CD4-positive, alpha-beta T cell treated with Interferon alpha-2 for 1 hour (primary cell): ENCODE measurements around the gene LSAMP.

Source experiments
- DNase-seq, 2 donors: peaks; one replicate each; pipeline ENCODE4 v3.0.0-alpha.2; 2020 to 2022

LSAMP gene

DNA sequence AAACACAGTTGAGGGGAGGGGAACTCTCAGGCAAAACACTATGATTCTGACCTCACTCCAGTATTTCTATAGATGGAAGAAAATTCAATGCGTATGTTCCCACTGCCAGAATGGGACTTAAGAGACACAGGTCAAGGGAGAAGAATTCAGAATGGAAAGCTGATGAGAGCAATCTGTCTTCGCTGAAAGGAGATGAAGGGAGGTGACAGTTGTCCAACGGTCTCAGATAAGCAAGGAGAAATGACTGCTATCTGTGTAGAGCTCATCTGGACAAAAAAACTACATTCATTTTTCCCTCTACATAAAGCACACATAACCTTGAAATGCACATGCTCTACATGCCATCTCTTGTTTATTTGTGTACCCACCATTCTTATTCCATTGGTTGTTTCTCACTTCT is 405.1 kb downstream of the LSAMP start:
- DNase-seq, result no peak

DNA sequence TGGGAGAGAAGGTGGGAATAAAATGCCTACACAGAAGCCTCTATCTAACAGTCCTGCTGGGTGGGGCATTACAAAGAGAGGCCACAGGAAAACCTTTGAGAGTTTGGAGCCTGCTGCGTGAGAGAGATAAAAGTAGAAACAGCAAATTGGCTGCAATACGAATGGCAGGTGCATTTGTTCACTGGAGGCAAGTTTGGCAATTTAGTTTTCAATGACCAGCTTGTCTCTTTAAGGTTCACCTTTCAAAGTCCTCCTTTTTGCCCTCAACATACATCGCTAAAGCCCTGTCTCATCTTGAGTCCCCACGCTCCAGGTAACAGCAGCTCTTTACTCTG is 405.7 kb downstream of the LSAMP start:
- no peak for DNase-seq

DNA sequence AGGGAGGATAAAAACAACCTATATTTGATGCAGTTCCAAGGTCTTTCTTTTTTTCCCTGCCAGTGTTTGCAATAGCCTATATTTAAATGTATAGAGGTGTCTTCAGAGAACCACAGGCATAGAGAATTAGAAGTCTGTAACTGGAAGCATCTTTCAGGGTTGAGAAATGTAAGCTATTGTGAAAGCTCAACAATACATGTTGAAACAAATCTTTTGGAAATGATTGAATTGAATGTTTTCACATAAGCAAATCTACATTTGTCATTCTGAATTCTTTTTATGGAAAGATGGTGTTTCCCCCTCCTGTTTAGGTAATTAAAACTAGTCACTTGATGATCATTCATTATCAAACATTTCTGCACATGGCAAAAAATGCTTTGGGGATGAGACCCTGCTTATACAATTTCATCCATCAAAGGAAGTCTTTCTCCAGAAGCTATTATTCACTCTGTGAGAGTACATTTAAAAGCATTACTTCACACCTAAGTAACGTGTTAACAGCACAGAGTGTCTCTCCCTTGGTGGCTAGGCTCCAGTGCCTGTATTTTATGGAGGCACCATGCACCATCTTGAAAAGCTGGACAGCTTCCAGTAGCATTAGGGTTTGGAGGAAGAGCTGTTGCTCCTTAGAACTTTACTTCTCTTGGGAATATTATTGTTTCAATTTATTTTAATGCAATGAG is 406.2 kb downstream of the LSAMP start:
- DNase-seq, result no peak

DNA sequence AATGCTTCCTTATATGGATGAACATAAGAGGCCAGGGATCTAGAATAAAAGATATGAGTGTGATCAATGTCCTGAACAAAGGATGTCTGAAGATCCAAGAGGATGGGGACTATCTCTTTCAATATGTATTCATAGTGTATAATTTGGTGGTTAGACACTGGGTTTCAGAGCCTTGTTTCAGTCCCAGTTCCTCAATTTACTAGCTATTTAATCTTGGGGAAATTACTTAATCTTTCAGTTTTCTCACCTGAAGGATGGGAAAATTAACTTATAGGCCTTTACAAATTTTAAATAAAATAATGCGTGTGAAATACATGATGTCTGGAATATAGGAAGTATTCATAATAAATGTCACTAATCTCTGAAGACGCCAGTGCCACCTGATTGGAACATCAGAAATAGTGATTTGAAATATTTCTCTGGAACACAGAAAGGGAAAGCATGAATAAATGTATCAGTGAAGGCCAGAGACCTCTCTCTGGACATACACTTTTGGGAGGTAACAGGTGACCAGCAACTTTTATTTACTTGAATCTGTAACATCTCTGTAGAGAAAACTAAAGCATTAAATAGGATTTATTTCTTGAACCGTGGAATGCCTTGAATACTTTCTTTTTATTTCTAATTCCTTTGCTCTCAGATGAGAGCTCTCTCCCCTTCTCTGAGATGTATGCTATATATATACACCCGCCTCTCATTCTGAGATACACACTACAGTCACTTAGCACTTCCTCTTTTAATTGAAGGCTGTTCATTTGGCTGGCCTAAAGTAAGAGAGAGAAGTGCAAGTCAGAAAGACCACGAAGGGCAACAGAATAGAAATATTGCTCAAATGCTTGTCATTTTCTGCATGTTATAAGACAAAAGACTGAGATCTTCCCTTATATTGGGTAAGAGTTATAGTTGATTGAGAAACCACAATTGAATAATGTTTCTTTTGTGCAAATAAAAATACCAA is 407.1 kb downstream of the LSAMP start:
- peak in 1 of 2 donors; percentile 2 for DNase-seq

DNA sequence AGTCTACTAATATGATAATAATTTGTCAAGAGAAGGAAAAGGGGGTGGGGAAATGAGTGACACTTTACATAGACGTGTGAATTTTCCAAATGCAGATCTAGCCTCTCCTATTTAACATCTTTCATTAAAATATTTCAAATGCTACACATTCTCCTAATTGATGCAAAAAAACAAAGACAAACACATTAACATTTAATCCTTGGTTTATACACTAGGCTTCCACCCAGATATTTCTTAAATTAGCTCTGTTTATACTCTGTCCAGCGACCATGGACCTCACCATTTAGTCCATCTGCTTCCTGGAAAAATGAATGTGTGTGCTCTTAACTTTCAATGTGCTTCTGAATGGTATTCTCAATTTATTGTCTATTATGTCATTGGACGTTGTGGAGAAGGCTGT is 409.9 kb downstream of the LSAMP start:
- no peak for DNase-seq

DNA sequence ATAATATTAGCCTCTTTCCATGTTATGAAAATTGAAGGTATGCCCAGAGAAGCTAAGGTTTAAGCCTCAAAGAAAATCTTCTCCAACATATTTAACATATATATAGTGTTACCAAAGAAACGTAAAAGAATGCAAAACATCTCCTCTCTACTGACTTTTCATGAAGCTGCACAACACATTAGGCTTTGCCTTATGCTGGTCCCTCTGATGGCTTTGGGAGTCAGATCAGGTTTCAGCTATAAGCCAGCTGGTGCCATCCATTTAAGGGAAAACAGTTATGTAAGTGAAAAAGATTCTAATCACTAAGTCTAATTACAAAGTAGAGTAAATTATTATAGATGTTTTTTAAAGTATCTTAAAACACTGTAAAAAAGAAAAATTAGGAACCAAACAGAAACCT is 410.5 kb downstream of the LSAMP start:
- DNase-seq, result no peak

DNA sequence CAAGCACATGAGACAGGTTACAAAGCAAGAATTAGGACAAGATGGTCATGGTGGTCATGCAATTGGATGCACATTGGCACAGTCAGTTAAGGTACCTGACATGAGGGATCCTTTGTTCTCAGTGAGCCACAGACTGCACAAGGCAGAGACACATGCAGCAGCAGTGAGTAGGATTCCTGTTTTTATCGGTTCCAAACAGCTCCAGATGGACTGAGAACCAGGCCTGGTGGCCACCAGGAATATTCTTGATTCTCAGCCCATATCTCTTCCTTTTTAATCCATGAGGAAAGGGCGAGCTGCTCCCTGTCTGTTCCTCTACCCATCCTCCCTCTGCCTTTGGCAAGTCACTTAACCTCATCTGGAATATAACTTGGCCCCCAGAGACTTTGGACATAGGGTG is 411.2 kb downstream of the LSAMP start:
- no peak for DNase-seq

DNA sequence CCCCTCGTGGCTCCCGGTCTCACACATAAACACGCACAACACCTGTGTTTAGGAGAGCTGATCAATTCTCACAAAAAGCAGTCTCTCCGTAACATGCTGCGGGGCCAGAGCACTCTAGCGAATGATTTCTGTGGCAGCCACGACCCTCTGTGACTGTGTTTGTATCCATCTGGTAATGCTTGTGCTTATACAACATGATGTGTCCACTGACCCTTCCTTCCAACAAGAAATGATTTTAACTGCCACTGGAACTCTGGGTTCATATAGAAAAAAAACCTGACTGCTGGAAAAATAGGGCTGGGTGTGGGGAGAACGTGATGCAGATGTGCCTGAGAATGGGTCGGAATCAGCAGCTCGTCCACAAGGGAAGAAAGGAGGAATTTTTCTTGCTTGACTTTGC is 411.8 kb downstream of the LSAMP start:
- no peak for DNase-seq

DNA sequence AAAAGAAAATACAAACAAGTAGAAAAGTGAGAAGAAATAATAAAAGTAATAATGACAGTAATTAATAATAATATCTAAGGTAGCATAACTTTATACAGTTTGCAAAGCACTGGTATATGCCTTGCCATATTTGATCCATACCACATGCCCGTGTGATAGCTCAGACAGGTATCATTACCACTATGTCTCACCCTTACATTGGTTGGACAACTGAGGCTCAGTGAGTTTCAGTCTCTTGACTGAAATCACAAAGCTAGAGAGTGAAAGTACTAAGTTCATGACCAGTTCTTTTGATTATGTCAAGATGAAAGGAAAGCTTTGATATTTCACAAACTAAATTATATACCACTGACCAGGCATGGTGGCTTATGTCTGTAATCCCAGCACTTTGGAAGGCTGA is 413.1 kb downstream of the LSAMP start:
- DNase-seq, result no peak

DNA sequence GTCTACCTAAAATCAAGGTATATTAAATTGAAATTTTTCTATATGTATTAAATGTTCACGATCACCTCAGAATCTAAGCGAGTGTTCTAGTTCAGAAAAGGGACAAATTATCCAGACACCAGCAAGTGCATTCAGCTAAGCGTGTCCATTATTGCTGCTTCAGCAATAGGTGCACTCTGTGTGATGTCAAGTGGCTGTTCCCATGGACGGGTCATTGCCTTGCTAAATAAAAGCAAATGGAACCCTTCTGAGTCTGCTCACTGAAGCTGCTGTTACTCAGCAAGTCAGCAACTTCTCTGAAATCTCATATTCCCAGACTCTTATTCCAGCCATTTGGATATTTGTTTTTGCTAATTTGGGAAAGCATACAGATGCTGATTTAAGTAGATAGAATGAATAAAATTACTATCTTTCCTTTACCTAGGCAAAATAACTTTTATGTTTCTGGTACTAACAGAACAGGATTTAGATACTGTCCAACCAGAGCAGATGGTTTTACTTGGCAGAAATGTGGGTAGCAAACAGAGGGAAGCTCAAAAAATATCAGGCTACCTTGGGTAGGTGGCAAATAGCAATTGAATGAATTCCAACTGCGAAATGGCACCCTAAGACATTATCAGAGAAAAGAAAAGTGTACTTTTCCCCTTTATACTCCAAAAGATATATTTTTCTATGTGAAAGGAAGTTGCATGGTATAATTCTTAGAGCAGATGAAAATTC is 415.0 kb downstream of the LSAMP start:
- no peak for DNase-seq

DNA sequence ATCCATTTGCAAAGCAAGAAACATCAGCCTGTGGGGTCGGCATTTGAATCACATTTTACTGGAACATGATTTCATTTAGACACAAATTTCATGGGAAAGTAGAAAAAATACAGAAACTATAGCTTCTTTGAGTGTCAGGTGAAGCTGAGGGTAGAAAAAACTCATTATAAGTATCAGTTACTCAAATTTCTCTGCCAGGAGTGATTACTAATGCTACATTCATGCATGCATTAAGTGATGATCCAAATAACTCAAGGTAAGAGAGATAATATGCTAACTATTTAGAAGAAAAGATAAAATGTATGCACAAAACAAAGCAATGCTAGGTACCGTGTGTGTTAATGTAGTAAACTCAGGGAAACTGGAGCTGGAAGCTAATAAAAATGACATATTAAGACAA is 416.0 kb downstream of the LSAMP start:
- DNase-seq, result no peak

DNA sequence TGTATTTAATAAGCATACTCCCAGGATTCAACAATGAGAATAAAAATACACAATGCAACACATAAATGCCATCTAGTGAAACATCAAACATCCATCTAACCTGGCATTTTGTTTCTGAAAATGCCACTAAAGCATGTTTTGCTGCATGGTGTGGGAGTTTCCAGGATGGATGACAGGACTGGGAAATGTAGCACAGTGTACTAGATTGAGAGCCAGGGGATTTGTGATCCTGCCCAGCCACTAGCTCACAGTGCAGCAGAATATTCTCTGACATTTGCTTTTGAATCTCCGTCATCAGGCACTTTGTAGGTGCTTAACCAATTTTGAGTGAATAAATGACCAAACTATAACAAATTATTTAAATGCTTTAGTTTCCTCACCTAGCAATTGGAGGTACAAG is 417.1 kb downstream of the LSAMP start:
- no peak for DNase-seq

DNA sequence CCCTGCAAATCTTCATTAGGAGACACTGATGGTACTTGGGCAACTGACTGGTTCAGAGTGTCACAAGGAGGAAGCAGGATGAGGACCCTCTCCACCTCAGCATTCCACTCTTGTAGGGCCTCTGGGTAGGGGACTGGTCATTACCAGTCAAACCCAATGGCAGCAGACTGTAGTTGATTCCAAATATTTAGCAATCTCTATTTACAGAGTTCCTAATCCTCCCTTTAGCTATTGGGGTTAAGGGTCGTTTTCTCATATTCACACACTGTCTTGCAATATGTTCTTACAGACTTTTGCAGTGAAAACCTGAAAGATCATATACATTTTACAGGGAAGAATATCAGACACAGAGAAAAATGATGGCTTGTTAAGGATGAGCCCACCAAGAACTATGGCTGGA is 424.3 kb downstream of the LSAMP start:
- no peak for DNase-seq

DNA sequence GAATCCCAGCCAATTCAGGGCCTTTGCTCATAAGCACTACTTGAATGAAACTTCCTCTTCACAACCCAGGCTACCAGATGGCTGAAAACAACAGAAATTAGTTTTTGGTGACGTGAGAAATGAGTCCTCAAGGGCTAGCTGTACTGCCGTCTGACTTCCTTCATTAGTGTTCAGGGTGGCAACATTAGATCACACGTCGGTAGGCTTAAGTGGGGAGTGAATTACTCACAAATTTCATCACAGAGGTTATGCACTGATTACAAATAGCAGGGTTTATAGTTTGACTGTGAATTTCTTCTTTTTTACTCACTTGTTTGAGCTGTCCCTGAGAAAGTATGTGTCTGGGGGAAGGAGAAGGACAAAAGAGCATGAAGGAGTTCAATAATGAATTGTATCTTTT is 424.8 kb downstream of the LSAMP start:
- DNase-seq, result no peak

DNA sequence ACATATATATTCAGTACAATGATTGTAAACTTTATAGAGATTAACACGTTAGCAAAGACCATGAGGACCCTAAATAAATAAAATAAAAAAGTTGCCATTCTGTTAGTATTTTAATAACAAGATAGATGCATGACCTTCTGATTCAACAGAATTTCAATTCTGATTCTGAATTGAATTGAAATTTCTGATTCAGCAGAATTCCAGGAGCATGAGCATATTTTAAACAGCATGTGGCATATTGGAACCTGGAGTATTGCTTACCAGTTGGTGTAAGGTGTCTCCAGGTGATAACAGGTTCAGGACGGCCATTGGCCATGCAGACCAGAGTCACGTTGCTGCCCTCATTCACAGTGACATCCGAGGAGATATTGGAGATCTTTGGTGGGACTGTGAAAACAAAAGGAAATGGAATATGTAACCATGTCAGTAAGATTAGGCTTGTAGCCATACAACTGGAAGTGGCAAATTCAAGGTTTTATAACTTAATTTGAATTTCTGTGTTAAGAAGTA is 426.0 kb downstream of the LSAMP start:
- no peak for DNase-seq

DNA sequence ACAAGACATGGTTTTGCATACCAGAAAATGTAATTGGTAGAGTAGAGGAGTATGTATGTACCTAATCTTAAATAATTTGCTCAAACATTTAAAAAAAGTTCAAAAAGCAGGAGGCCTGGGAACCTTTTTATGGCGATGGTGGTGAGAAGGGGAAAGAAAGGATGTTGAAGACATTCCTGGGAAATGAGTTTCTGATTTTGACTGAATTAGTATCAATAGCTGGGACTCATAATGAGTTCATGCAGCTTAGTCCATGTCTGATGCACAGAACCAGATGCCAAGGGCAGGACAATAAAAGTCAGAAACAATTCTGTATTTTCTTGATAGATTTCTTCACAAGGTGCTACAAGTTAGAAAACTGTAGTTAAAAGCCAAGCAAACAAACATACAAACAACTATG is 426.6 kb downstream of the LSAMP start:
- no peak for DNase-seq

DNA sequence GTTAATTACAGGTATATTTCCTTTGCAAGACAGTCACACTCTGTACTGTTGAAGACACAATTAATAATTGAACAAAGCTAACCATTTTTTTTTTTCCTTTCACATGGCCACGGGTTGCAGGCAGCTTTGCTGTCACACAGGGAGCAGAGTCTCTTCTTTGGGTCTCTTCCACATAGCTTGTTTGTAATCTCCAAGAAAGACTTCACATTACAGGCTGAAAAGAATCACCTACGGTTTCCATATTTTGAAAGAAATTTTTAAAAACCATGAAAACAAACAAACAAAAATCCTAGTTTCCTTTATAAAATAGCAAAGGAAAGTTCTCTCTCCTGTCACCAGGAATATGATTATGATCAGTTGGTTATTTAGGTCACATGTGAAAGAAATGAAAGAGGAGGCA is 429.4 kb downstream of the LSAMP start:
- DNase-seq, result no peak

DNA sequence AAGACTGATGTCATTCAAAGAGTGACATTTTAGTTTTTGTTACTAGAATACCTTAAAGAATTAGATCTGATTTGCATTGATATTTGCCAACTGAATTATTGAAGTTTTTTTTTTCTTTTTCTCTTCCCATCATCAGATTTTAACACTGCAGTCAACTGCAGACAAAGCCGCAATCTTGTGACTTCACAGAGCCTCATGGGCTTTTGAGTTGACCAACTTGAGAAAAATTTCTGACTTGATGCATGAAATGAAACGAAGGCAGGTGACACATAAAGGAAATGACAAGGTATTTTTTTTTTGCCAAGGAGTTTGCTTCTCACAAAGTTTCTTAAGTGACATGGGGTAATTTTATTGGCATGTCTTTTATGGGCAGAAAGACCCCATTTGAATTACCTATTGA is 438.3 kb downstream of the LSAMP start:
- DNase-seq, result no peak

DNA sequence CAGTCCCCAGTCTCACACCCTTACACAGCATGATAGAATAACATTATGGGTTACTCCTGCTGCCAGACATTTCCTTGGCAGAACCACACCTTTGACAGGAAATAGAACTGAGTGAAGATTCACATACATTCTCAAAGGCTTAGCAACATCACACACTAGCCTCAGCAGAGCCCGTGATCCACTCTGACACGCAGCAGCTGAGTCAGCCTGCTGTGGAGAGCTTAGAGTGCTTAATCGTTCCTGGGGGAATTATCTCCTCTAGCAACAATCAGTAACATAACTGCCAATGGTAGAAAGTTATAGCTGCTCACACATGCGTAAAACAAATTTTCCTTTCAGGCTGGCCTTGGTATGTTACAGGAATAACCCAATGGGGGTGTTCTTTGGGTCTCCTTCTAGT is 439.9 kb downstream of the LSAMP start:
- no peak for DNase-seq

DNA sequence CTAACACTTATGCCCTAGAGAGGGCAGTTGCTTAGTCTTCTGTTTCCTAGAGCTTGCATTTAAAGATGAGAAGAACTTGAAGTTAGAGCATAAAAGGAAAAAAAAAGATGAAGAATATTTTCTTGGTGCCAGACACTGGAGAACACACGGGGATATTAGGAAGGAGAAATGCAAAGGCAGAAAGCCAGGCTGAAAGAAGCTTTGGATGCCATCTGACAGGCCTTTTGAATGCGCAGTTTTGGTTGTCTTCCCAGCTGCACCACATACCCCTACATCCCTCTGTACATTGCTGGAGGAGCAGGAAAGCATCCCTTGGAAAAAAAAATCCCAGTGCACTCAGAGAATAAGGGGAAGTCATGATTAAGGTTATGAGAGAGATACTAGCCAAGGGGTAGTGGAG is 443.1 kb downstream of the LSAMP start:
- DNase-seq, result no peak

DNA sequence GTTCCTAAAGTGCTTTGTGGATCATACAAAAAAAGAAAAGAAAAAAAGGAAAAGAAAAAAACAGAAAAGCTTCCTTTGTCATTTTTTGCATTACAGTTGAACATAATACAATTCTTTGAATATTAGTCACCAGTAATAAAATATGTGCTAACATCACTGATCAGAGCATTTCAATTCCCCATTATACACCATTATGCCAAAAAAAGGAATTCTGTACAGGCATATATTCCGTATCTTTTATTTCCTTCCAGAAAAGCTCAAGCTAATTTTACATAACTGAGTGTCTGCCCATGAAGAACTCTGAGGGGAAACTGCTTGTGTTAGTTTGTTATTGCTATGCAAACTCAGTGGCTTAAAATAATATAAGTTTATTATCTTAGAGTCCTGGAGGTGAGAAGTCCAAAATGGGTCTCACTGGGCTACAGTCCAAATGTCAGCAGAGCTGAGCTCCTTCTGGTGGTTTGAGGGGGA is 444.1 kb downstream of the LSAMP start:
- no peak for DNase-seq

DNA sequence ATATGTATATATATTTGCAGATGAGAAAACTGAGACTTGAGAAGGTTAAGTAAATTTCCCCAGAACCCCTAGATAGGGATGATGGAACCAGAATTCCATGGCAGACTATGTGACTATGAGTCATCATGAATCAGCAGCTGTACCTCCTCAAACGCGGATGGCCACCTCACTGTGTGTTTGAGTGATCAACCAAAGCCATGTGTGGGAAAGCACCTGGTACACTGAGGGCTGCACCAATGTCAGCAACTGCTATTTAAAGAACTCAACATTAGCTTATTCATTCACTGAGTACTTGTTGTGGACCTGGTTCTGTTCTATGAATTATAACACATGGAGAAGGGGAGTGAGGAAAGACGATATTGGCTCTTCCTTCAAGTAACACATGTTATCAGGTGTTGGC is 445.0 kb downstream of the LSAMP start:
- DNase-seq, result no peak

DNA sequence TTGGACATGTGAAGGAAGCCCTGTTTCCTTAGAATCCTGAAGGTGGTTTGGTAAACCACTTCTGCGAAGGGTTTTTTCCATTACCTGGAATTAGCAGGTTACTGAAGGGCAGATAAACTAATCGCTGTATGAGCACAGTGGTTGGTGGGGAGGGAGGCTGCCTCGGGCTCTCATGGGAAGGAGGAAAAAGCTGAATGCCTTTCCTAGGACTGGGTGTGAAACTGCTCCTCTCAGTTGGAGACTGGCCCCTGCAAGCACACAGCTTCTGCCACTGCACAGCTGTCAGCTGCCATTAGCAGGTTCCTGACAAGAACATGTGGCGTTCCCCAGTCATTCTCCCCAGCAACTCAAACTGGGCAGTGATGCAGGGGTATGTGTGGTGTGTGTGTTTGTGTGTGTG is 445.7 kb downstream of the LSAMP start:
- DNase-seq, result no peak
